ENCODE measurements around the gene RUVBL2.

DNA sequence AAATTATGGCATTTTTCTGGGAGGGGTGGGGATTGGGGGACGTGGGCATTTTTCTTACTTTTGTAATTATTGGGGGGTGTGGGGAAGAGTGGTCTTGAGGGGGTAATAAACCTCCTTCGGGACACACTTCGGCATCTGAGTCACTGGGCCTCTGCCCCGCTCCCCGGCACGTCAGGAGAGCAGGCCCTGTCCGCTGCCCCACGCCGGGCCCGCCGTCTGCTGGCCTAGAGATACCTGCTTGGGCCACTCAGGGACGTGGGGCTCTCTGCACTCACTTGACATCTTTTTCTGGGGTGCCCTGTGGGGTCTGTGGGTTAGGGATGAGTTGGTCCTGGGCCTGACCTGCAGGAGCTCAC, 32.0 kb upstream of the RUVBL2 start:
- TF ChIP-seq CTCF (IDR thresholded peaks at IDR 0.05; ENCODE audit: poor library complexity, severe bottlenecking): no peak
- TF ChIP-seq EP300 (conservative IDR thresholded peaks at IDR 0.05; ENCODE audit: poor library complexity, severe bottlenecking): no peak

All from neural cell (in vitro differentiated cells).